GM23248 (cell line): Measurements from ENCODE around the gene HERC2. TPM values are rescaled to one million over a fixed set of nuclear protein-coding genes. Genes with fewer than 3 reads are reported as not detected.
A peak's percentile ranks its signal among the peaks of the same experiment; 100 is the strongest.

Experiments
- DNase-seq: peaks from one replicate; pipeline ENCODE4 v3.0.0-alpha.2; 2015
- H2AFZ ChIP-seq: fragments of 200-600 bp; sonication (generic); 2 replicates; pipeline ENCODE4 v1.6.1; 2016; ENCODE audit warnings: antibody characterized with exemption
- H3F3A ChIP-seq: fragments of 200-600 bp; sonication (generic); 2 replicates; pipeline ENCODE4 v1.6.1; 2016; ENCODE audit warnings: mild to moderate bottlenecking, antibody characterized with exemption, mixed run types; ENCODE audit not compliant: insufficient read depth
- H3K27ac ChIP-seq: fragments of 200-600 bp; sonication (generic); 2 replicates; pipeline ENCODE4 v1.5.1; 2016; ENCODE audit warnings: mild to moderate bottlenecking
- H3K27me3 ChIP-seq: fragments of 200-600 bp; sonication (generic); replicated peaks from 2 replicates; pipeline ENCODE4 v1.6.1; 2016; ENCODE audit warnings: mild to moderate bottlenecking; ENCODE audit not compliant: insufficient read depth
- H3K36me3 ChIP-seq: fragments of 200-600 bp; sonication (generic); 2 replicates; pipeline ENCODE4 v1.6.1; 2016; ENCODE audit warnings: low read depth, mild to moderate bottlenecking
- H3K4me1 ChIP-seq: fragments of 200-600 bp; sonication (generic); 2 replicates; pipeline ENCODE4 v1.6.1; 2016; ENCODE audit warnings: mild to moderate bottlenecking; ENCODE audit not compliant: insufficient read depth
- H3K4me2 ChIP-seq: fragments of 200-600 bp; sonication (generic); one replicate; pipeline ENCODE4 v1.6.1; 2016; ENCODE audit warnings: mild to moderate bottlenecking; ENCODE audit not compliant: unreplicated experiment
- H3K4me3 ChIP-seq: fragments of 200-600 bp; sonication (generic); 2 replicates; pipeline ENCODE4 v1.5.1; 2016; ENCODE audit warnings: mild to moderate bottlenecking
- H3K79me2 ChIP-seq: fragments of 200-600 bp; sonication (generic); 2 replicates; pipeline ENCODE4 v1.6.1; 2016; ENCODE audit warnings: mild to moderate bottlenecking; ENCODE audit not compliant: insufficient read depth
- H3K9ac ChIP-seq: fragments of 200-600 bp; sonication (generic); 2 replicates; pipeline ENCODE4 v1.6.1; 2016; ENCODE audit warnings: mild to moderate bottlenecking
- H3K9me2 ChIP-seq: fragments of 200-600 bp; sonication (generic); 2 replicates; pipeline ENCODE4 v1.6.1; 2016; ENCODE audit warnings: mixed run types, mild to moderate bottlenecking, moderate library complexity; ENCODE audit not compliant: insufficient read depth
- H3K9me3 ChIP-seq: fragments of 200-600 bp; sonication (generic); one replicate; pipeline ENCODE4 v1.6.1; 2017; ENCODE audit warnings: low read depth
- H4K20me1 ChIP-seq: fragments of 200-600 bp; sonication (generic); 2 replicates; pipeline ENCODE4 v1.6.0; 2016; ENCODE audit not compliant: insufficient read depth
- EZH2 ChIP-seq: fragments of 200-600 bp; sonication (generic); IDR thresholded peaks from 2 replicates; pipeline ENCODE4 v1.6.1; 2018; ENCODE audit warnings: antibody characterized with exemption, mild to moderate bottlenecking; ENCODE audit not compliant: insufficient read depth, poor library complexity, severe bottlenecking
- EZH2phosphoT487 ChIP-seq: fragments of 200-600 bp; sonication (generic); IDR thresholded peaks from 2 replicates; pipeline ENCODE4 v1.6.1; 2018; ENCODE audit warnings: antibody characterized with exemption, moderate library complexity, mild to moderate bottlenecking, low read depth; ENCODE audit not compliant: insufficient read depth
- WGBS, 2 experiments: methylation state at CpG; one replicate each; pipeline ENCODE4 v1.1.6; 2015 to 2017; ENCODE audit warnings: low lambda C conversion rate in 2 of 2, low coverage in 1 of 2; ENCODE audit errors: missing lambda C conversion rate in 2 of 2; 5-methylcytosine and 5-hydroxymethylcytosine counted together
- in situ Hi-C: fragments of 300-500 bp; cut with MboI; formaldehyde crosslinking; loops from 2 replicates; pipeline ENCODE4 v1.15.0; 2020
- polyA plus RNA-seq: library from polyadenylated mRNA; unstranded; fragments of >200 nt; fragmentation: Nextera tagmentation; extraction: Ambion mirVana; gene quantifications from 2 replicates; pipeline ENCODE4 v1.2.1, GENCODE V29; 2016
- total RNA-seq: library from RNA; depleted of rRNA; stranded (reverse); fragments of >200 nt; shearing (Covaris generic); gene quantifications from 2 replicates; pipeline ENCODE4 v1.2.3, GENCODE V29; 2014

Gene HERC2
- total and polyA plus RNA-seq, 2 experiments from 2014 or later, result 28.7 to 36.6 TPM

DNA sequence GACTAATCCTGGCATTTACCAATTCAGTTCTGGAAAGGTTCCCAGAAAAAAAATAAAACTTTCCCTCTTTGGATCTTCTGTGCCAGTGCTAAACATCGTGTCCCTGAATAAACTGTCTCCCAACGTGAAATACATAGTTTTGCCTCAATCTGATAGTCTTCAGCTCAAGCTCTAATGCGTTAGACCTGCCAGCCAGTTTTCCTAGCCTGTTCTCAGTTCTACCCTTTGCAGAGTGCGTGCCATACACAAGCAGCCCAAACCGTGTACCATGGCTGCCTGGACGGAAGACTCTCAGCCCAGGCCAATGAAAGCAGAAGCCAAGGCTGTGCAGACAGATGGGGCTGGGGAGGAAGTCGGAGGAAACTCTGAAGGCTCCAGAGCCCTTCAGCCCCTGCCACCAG is 211.5 kb downstream of the HERC2 start:
- no peak for TF ChIP-seq EZH2phosphoT487
- TF ChIP-seq EZH2, result no peak
- 30 to 35% methylated on average over 7 of the region's 7 CpGs for WGBS, 2 experiments
- Histone ChIP-seq H3K9me2 (no peaks in the 10 kb centered on the region), H3K27me3 (no peaks in the 10 kb centered on the region), H3K4me1 (no peaks in the 10 kb centered on the region), H3K4me3 (no peak overlapping the region), H3K9ac (no peak overlapping the region), H4K20me1 (no peaks in the 10 kb centered on the region), H3K27ac (no peak overlapping the region), H3K36me3 (0 out of 2 replicates have a peak, but pooled peaks cover 6% of the 10 kb centered on the region), H3K9me3 (no peaks in the 10 kb centered on the region), H3K4me2 (no peak overlapping the region), H3K79me2 (no peaks in the 10 kb centered on the region), H3F3A (peaks cover 7% of the 10 kb centered on the region; the same call in 1 of the 2 replicates), H2AFZ (no peak overlapping the region)
- in situ Hi-C loops, result no loop called here
- no peak for DNase-seq

DNA sequence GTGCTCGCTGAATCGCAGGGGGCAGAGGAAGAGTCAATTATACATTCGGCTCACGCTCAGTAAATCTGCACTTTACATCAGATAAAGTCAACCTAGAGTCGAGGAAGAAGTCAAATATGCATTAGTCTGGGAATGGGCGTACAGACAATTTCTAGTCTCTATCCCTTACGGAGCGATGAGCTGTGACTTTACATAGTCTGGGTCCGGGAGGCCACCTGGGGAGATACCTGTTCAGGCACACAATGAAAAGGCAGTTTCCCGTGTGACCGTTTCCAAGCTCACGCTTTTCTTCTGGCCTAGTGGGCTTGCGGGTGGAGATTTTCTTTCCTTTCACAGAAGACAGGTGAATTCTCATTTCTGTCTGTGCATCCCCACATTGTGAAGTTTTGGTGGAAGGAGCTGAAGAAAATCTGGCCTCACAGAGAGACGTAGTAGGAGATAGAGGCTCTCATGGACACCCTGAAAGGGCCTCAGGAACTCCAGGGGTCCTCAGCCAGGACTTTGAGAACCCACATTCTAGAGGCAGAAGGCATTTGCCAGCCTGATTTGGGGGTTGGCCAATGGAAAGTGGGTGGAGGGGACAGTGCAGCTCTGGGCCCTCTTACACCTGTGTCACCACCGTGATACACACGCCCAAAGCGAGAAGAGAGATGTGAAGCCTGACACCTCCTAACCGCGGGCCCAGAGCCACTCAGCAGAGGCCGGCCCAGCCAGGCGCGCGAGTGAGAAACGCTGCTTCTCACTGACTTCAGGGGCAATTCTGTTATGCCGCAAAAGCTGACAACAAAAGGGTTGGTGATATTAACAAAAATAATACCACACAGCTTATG is 212.1 kb downstream of the HERC2 start:
- H3K27ac ChIP-seq, result no peak overlapping the region
- H2AFZ ChIP-seq, result no peak overlapping the region
- in situ Hi-C loops, result no loop called here
- 0 out of 2 replicates have a peak, but pooled peaks cover 6% of the 10 kb centered on the region for H3K36me3 ChIP-seq
- H3K9ac ChIP-seq, result no peak overlapping the region
- H3K4me1 ChIP-seq, result no peaks in the 10 kb centered on the region
- H4K20me1 ChIP-seq, result no peaks in the 10 kb centered on the region
- no peak overlapping the region for H3K4me3 ChIP-seq
- H3K79me2 ChIP-seq, result no peaks in the 10 kb centered on the region
- TF ChIP-seq EZH2 (no peak), EZH2phosphoT487 (no peak)
- H3F3A ChIP-seq, result peaks cover 7% of the 10 kb centered on the region; the same call in 1 of the 2 replicates
- H3K27me3 ChIP-seq, result no peaks in the 10 kb centered on the region
- H3K4me2 ChIP-seq, result no peak overlapping the region
- H3K9me3 ChIP-seq, result no peaks in the 10 kb centered on the region
- 87 to 89% methylated on average over 25 of the region's 25 CpGs for WGBS, 2 experiments
- no peak for DNase-seq
- H3K9me2 ChIP-seq, result no peaks in the 10 kb centered on the region

DNA sequence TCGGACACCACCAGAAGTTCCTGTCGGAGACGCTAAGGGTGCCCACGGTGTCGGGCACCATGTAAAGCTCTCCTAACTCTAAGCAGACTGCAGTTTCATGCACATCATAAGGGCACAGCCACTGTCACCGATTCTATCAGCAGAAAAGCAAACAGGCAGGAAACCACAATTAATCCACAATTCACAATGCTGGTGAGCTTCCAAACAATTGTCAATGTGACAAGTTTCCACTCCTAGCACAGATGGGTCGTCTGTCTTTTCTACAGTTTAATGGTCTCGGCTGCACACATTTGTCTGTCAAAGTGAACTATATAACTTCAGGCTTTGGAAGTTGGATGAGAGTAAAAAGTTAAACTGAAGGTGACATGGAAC is 214.1 kb downstream of the HERC2 start:
- H3K27ac ChIP-seq, result no peak overlapping the region
- no peaks in the 10 kb centered on the region for H3K9me3 ChIP-seq
- H3K27me3 ChIP-seq, result no peaks in the 10 kb centered on the region; the same call in 1 of the 2 replicates
- no peak for DNase-seq
- peaks cover 7% of the 10 kb centered on the region; the same call in 1 of the 2 replicates for H3F3A ChIP-seq
- no peaks in the 10 kb centered on the region for H3K4me1 ChIP-seq
- H3K4me2 ChIP-seq, result no peak overlapping the region
- no peaks in the 10 kb centered on the region for H3K79me2 ChIP-seq
- in situ Hi-C loops, result no loop called here
- no peaks in the 10 kb centered on the region for H3K9me2 ChIP-seq
- no peak overlapping the region for H3K4me3 ChIP-seq
- H3K36me3 ChIP-seq, result 0 out of 2 replicates have a peak, but pooled peaks cover 6% of the 10 kb centered on the region
- no peak overlapping the region for H3K9ac ChIP-seq
- TF ChIP-seq EZH2phosphoT487 (no peak), EZH2 (no peak)
- WGBS, 2 experiments, result 70 to 72% methylated on average over 8 of the region's 8 CpGs
- H2AFZ ChIP-seq, result no peak overlapping the region
- H4K20me1 ChIP-seq, result no peaks in the 10 kb centered on the region

DNA sequence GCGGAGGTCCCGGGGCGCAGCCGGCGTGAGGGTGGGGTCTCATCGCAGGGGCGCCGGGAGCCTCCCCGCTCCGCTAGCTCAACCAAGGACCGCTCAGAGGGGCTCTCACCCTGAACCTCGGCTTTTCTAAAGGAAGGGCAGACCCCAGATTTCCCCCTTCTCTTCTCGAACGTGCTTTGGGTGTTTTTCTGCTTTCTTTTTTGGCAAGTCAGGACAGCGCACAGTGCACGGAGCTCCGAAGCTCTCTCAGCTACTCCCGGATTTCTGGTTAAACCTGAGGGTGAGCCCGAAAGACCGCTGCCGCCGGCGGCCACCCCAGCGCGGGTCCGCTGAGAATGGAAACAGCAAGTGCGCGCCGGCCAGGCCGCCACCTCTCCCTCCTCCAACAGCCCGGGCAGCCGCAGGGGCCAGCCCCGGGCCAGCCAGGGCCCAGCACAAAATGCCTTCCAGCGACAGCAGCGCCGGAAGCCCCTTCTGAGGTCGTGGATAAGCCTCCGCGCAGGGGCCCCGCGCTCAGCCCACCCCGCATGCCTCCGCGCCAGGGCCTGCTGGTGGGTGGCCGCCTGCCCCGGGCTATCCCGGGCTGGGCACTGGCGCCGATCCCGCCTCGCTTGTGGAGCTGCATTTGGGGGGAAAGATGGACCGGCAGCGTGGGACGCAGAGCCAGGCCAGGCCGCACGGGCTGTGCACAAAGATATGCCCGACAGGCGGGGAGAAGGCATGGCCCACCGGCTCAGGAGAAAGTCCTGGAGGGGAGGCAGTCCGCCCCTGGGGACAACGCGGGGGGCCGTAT is 214.7 kb downstream of the HERC2 start:
- in situ Hi-C loops, result no loop called here
- Histone ChIP-seq H4K20me1 (no peaks in the 10 kb centered on the region), H3K4me1 (no peaks in the 10 kb centered on the region), H3K4me3 (peak overlapping the region; percentile 75), H3K9ac (peak overlapping the region; percentile 41), H2AFZ (peak overlapping the region; percentile 78), H3K27ac (no peak overlapping the region), H3K36me3 (0 out of 2 replicates have a peak, but pooled peaks cover 6% of the 10 kb centered on the region), H3K79me2 (no peaks in the 10 kb centered on the region), H3K9me2 (no peaks in the 10 kb centered on the region), H3F3A (peaks cover 7% of the 10 kb centered on the region; the same call in 1 of the 2 replicates), H3K9me3 (no peaks in the 10 kb centered on the region), H3K4me2 (peak overlapping the region; percentile 79), H3K27me3 (no peaks in the 10 kb centered on the region; the same call in 1 of the 2 replicates)
- TF ChIP-seq EZH2 (no peak), EZH2phosphoT487 (no peak)
- peak; percentile 48 for DNase-seq
- WGBS, 2 experiments, result 17 to 18% methylated on average over 59 to 62 of the region's 63 CpGs
